Fibroblast of lung (primary cell): ENCODE data around the gene SOCS4. TPM values are rescaled to one million over a fixed set of nuclear protein-coding genes. Genes with fewer than 3 reads are reported as not detected.

Experiments
- DNase-seq, 2 donors: peaks; one replicate each; pipeline versions ENCODE4 v3.0.0 to v3.0.0-alpha.2; 2010; ENCODE audit warnings: low read depth in 2 of 2
- H2AFZ ChIP-seq: 2 replicates; pipeline ENCODE4 v1.5.1; 2012; ENCODE audit warnings: low read length, control low read depth, inconsistent platforms
- H3K27ac ChIP-seq: 2 replicates; pipeline ENCODE4 v1.5.1; 2011; ENCODE audit warnings: low read length, control low read depth; ENCODE audit not compliant: insufficient read depth
- H3K27me3 ChIP-seq: 2 replicates; pipeline ENCODE4 v1.5.1; 2011; ENCODE audit warnings: mild to moderate bottlenecking, low read length; ENCODE audit not compliant: control insufficient read depth, insufficient read depth
- H3K36me3 ChIP-seq: 2 replicates; pipeline ENCODE4 v1.5.1; 2011; ENCODE audit warnings: low read length; ENCODE audit not compliant: control insufficient read depth, insufficient read depth
- H3K4me1 ChIP-seq: 2 replicates; pipeline ENCODE4 v1.5.1; 2011; ENCODE audit warnings: low read length; ENCODE audit not compliant: control insufficient read depth, insufficient read depth; ENCODE audit errors: extremely low read depth
- H3K4me2 ChIP-seq: 2 replicates; pipeline ENCODE4 v1.5.1; 2011; ENCODE audit warnings: low read length, control low read depth; ENCODE audit not compliant: insufficient read depth; ENCODE audit errors: extremely low read depth
- H3K4me3 ChIP-seq, 4 experiments: fragments of 200-600 bp in 1 of 4; sonication (generic) in 1 of 4; replicated peaks in 1 of 4; 2 replicates each; pipeline ENCODE4 v1.5.1; 2011 to 2016; ENCODE audit warnings: low read length in 4 of 4, low read depth in 3 of 4, mild to moderate bottlenecking in 3 of 4, control low read depth in 2 of 4, inconsistent platforms in 1 of 4, mixed read lengths in 1 of 4; ENCODE audit not compliant: insufficient read depth in 1 of 4; ENCODE audit errors: control extremely low read depth in 1 of 4
- H3K79me2 ChIP-seq: 2 replicates; pipeline ENCODE4 v1.5.1; 2012; ENCODE audit warnings: mild to moderate bottlenecking, low read length, inconsistent platforms; ENCODE audit not compliant: control insufficient read depth, insufficient read depth
- H3K9ac ChIP-seq: 2 replicates; pipeline ENCODE4 v1.5.1; 2011; ENCODE audit warnings: mild to moderate bottlenecking, low read length, control low read depth; ENCODE audit not compliant: insufficient read depth
- H3K9me3 ChIP-seq: 2 replicates; pipeline ENCODE4 v1.5.1; 2012; ENCODE audit warnings: low read depth, low read length; ENCODE audit not compliant: control insufficient read depth, insufficient read depth
- H4K20me1 ChIP-seq: 2 replicates; pipeline ENCODE4 v1.5.1; 2011; ENCODE audit warnings: low read length; ENCODE audit not compliant: control insufficient read depth, insufficient read depth; ENCODE audit errors: extremely low read depth
- CTCF ChIP-seq, 2 donors: IDR thresholded peaks in 1 of 2; conservative IDR thresholded peaks in 1 of 2; 1 replicate in 1 of 2; 2 replicates in 1 of 2; pipeline ENCODE4 v1.5.1; 2011 to 2012; ENCODE audit warnings: low read length in 2 of 2, control low read depth in 1 of 2, inconsistent platforms in 1 of 2, low read depth in 1 of 2, mild to moderate bottlenecking in 1 of 2
- EZH2 ChIP-seq: IDR thresholded peaks from 2 replicates; pipeline ENCODE4 v1.5.1; 2012; ENCODE audit warnings: low read length, control low read depth, mild to moderate bottlenecking; ENCODE audit errors: missing control alignments
- polyA plus RNA-seq, 2 donors: library from polyadenylated mRNA; depleted of rRNA in 1 of 2; stranded (reverse) in 1 of 2; unstranded in 1 of 2; fragments of >200 nt; gene quantifications; 2 replicates each; pipeline ENCODE4 v1.2.1, GENCODE V29; 2011 to 2012; ENCODE audit warnings: missing spikeins in 1 of 2
- total RNA-seq: library from RNA; depleted of rRNA; stranded (reverse); fragments of >200 nt; gene quantifications from 2 replicates; pipeline ENCODE4 v1.2.1, GENCODE V29; 2014

The SOCS4 gene
- total and polyA plus RNA-seq, 2 donors (not counting 1 experiment from before 2014, with no cell fraction given) = 11.5 to 19.2 TPM

GRCh38 chr14:55073856-55074255, 46.8 kb downstream of the SOCS4 start:
- Histone ChIP-seq H3K36me3 (no peaks in the 10 kb centered on the region), H3K4me1 (peaks cover 7% of the 10 kb centered on the region), H3K79me2 (no peaks in the 10 kb centered on the region), H3K27ac (peak overlapping the region; percentile 4), H3K4me2 (no peak overlapping the region), H4K20me1 (no peaks in the 10 kb centered on the region), H3K27me3 (no peaks in the 10 kb centered on the region), H3K9ac (no peak overlapping the region), H3K9me3 (no peaks in the 10 kb centered on the region), H2AFZ (no peak overlapping the region), H3K4me3 (no peak overlapping the region)
- TF ChIP-seq CTCF (conservative IDR thresholded peaks at IDR 0.05 in 1 of 2, IDR thresholded peaks at IDR 0.05 in 1 of 2; ENCODE audit: low read depth in 1 of 2, low read length in 2 of 2) (no peak), EZH2 (no peak)
- DNase-seq = peak; percentile 82 to 86

- H4K20me1 ChIP-seq = no peaks in the 10 kb centered on the region
- H3K9me3 ChIP-seq = no peaks in the 10 kb centered on the region
- peak; percentile 23 to 63 for DNase-seq
- no peaks in the 10 kb centered on the region for H3K27me3 ChIP-seq
- no peak overlapping the region for H3K27ac ChIP-seq
- peaks cover 7% of the 10 kb centered on the region for H3K4me1 ChIP-seq
- H3K4me3 ChIP-seq = no peak overlapping the region
- H3K9ac ChIP-seq = no peak overlapping the region
- no peaks in the 10 kb centered on the region for H3K36me3 ChIP-seq
- peak overlapping the region; percentile 2 for H2AFZ ChIP-seq
- H3K4me2 ChIP-seq = peak overlapping the region; percentile 11
- no peaks in the 10 kb centered on the region for H3K79me2 ChIP-seq
- TF ChIP-seq EZH2 = no peak
- TF ChIP-seq CTCF (conservative IDR thresholded peaks at IDR 0.05 in 1 of 2, IDR thresholded peaks at IDR 0.05 in 1 of 2; ENCODE audit: low read depth in 1 of 2, low read length in 2 of 2) = no peak
Measured at GRCh38 chr14:55074662-55075061, 47.6 kb downstream of the SOCS4 start.

GRCh38 chr14:55075628-55076175, 48.7 kb downstream of the SOCS4 start:
- Histone ChIP-seq H3K36me3 (no peaks in the 10 kb centered on the region), H3K9ac (no peak overlapping the region), H3K27me3 (no peaks in the 10 kb centered on the region), H3K4me2 (no peak overlapping the region), H4K20me1 (no peaks in the 10 kb centered on the region), H3K27ac (no peak overlapping the region), H3K79me2 (no peaks in the 10 kb centered on the region), H3K4me3 (no peak overlapping the region), H3K4me1 (peaks cover 7% of the 10 kb centered on the region), H3K9me3 (no peaks in the 10 kb centered on the region), H2AFZ (no peak overlapping the region)
- peak; percentile 27 to 67 for DNase-seq
- TF ChIP-seq EZH2 (no peak), CTCF (conservative IDR thresholded peaks at IDR 0.05 in 1 of 2, IDR thresholded peaks at IDR 0.05 in 1 of 2; ENCODE audit: low read depth in 1 of 2, low read length in 2 of 2) (no peak)
